Natural killer cell (primary cell): ENCODE results near the gene MTF2. TPM values are rescaled to one million over a fixed set of nuclear protein-coding genes. Genes with fewer than 3 reads are reported as not detected.

Experiments
- ATAC-seq, 3 donors: fragments of 150-1000 bp in 2 of 3; fragments of 200-7000 bp in 1 of 3; cut with Tn5 transposase; 1 replicate in 1 of 3; 2 replicates in 2 of 3; pipeline ENCODE4 v1.10.0; 2021; ENCODE audit warnings: mild to moderate bottlenecking in 2 of 3, moderate library complexity in 2 of 3
- DNase-seq, 2 donors: peaks; one replicate each; pipeline versions ENCODE4 v3.0.0 to v3.0.0-alpha.2; 2013 to 2021; ENCODE audit warnings: mixed read lengths in 1 of 2
- H3K27ac ChIP-seq: one replicate; pipeline ENCODE4 v1.5.1; 2013; ENCODE audit warnings: mild to moderate bottlenecking, low read length
- H3K27me3 ChIP-seq: one replicate; pipeline ENCODE4 v1.6.1; 2013; ENCODE audit warnings: low read length; ENCODE audit not compliant: control insufficient read depth, insufficient read depth
- H3K36me3 ChIP-seq: one replicate; pipeline ENCODE4 v1.6.1; 2013; ENCODE audit warnings: low read length; ENCODE audit not compliant: control insufficient read depth, insufficient read depth
- H3K4me1 ChIP-seq: one replicate; pipeline ENCODE4 v1.6.1; 2013; ENCODE audit warnings: low read length; ENCODE audit not compliant: control insufficient read depth, insufficient read depth
- H3K4me3 ChIP-seq: one replicate; pipeline ENCODE4 v1.5.1; 2013; ENCODE audit warnings: low read length
- H3K9me3 ChIP-seq: one replicate; pipeline ENCODE4 v1.6.1; 2013; ENCODE audit warnings: low read length; ENCODE audit not compliant: control insufficient read depth, insufficient read depth
- H3K27ac Mint-ChIP-seq, 2 donors: one replicate each; pipeline ENCODE4 v1.8.0; 2022; ENCODE audit warnings: mild to moderate bottlenecking in 2 of 2, mixed read lengths in 2 of 2, moderate library complexity in 1 of 2
- H3K27me3 Mint-ChIP-seq, 2 donors: one replicate each; pipeline ENCODE4 v1.8.0; 2022; ENCODE audit warnings: low read depth in 2 of 2, mixed read lengths in 2 of 2
- H3K36me3 Mint-ChIP-seq: one replicate; pipeline ENCODE4 v1.8.0; 2022; ENCODE audit warnings: mixed read lengths
- H3K4me1 Mint-ChIP-seq, 2 donors: one replicate each; pipeline ENCODE4 v1.8.0; 2022; ENCODE audit warnings: mixed read lengths in 2 of 2
- H3K4me3 Mint-ChIP-seq: one replicate; pipeline ENCODE4 v1.8.0; 2022; ENCODE audit warnings: mild to moderate bottlenecking, moderate library complexity, mixed read lengths
- H3K9me3 Mint-ChIP-seq, 2 donors: one replicate each; pipeline ENCODE4 v1.8.0; 2022; ENCODE audit warnings: mixed read lengths in 2 of 2
- CTCF ChIP-seq: fragments of 200-600 bp; IDR thresholded peaks from one replicate; pipeline ENCODE4 v1.8.0; 2022; ENCODE audit warnings: antibody characterized with exemption
- whole genome bisulfite sequencing: methylation state at CpG from one replicate; pipeline ENCODE4 v1.1.7; 2013; ENCODE audit warnings: missing lambda C conversion rate; ENCODE audit not compliant: insufficient coverage; 5-methylcytosine and 5-hydroxymethylcytosine counted together
- intact Hi-C: fragments of 100-400 bp; cut with micrococcal nuclease; formaldehyde crosslinking; loops from one replicate; pipeline ENCODE4 v1.14.2; 2022
- total RNA-seq, 4 donors: library from RNA; stranded (reverse); fragments of 120-200 nt in 1 of 4; gene quantifications; one replicate each; pipeline versions ENCODE4 v1.2.3 to v1.2.4, GENCODE V29; 2013 to 2022

The MTF2 gene
- total RNA-seq, 3 donors from 2014 or later (not counting 1 experiment from before 2014, with no cell fraction given) = 46.1 to 65.7 (median 47.8) TPM

GRCh38 chr1:93111065-93111464 is 32.0 kb downstream of the MTF2 start:
- no peak for DNase-seq
- Histone ChIP-seq H3K27me3 (no peaks in the 10 kb centered on the region), H3K4me1 (no peaks in the 10 kb centered on the region), H3K36me3 (peaks cover 23% of the 10 kb centered on the region), H3K9me3 (peaks cover 4% of the 10 kb centered on the region), H3K27ac (no peak overlapping the region), H3K4me3 (no peak overlapping the region)
- no peak overlapping the region for H3K27ac Mint-ChIP-seq
- no peak overlapping the region for H3K4me3 Mint-ChIP-seq
- peaks cover 0 to 3% of the 10 kb centered on the region in 2 donors for H3K9me3 Mint-ChIP-seq
- intact Hi-C loops = no loop called here
- H3K36me3 Mint-ChIP-seq = peaks cover 13% of the 10 kb centered on the region
- whole genome bisulfite sequencing = 50% methylated on average over 1 of the region's 1 CpG
- no peak for TF ChIP-seq CTCF
- H3K27me3 Mint-ChIP-seq = no peaks in the 10 kb centered on the region
- no peak for ATAC-seq
- H3K4me1 Mint-ChIP-seq = peaks cover 34 to 36% of the 10 kb centered on the region in 2 donors

- no peak for TF ChIP-seq CTCF
- no peak overlapping the region for H3K27ac ChIP-seq
- H3K4me1 Mint-ChIP-seq = peaks cover 34 to 36% of the 10 kb centered on the region in 2 donors
- peaks cover 0 to 3% of the 10 kb centered on the region in 2 donors for H3K9me3 Mint-ChIP-seq
- ATAC-seq (no peak), DNase-seq (no peak)
- H3K4me3 Mint-ChIP-seq = no peak overlapping the region
- peaks cover 4% of the 10 kb centered on the region for H3K9me3 ChIP-seq
- H3K4me3 ChIP-seq = no peak overlapping the region
- H3K4me1 ChIP-seq = no peaks in the 10 kb centered on the region
- intact Hi-C loops = no loop called here
- H3K27me3 Mint-ChIP-seq = no peaks in the 10 kb centered on the region
- peaks cover 13% of the 10 kb centered on the region for H3K36me3 Mint-ChIP-seq
- H3K36me3 ChIP-seq = peaks cover 27% of the 10 kb centered on the region
- H3K27me3 ChIP-seq = no peaks in the 10 kb centered on the region
- peak overlapping the region; percentile 3 to 10 for H3K27ac Mint-ChIP-seq
These were observed 32.5 kb downstream of the MTF2 start for GRCh38 chr1:93111561-93111960.

GRCh38 chr1:93113127-93113526 is 34.0 kb downstream of the MTF2 start:
- H3K27me3 Mint-ChIP-seq = no peaks in the 10 kb centered on the region
- peaks cover 0 to 3% of the 10 kb centered on the region in 2 donors for H3K9me3 Mint-ChIP-seq
- DNase-seq (no peak), ATAC-seq (no peak)
- 100% methylated on average over 2 of the region's 3 CpGs for WGBS
- H3K27me3 ChIP-seq = no peaks in the 10 kb centered on the region
- no peak for TF ChIP-seq CTCF
- intact Hi-C loops = no loop called here
- no peak overlapping the region for H3K27ac ChIP-seq
- H3K4me1 ChIP-seq = no peaks in the 10 kb centered on the region
- peaks cover 31 to 33% of the 10 kb centered on the region in 2 donors for H3K4me1 Mint-ChIP-seq
- H3K36me3 ChIP-seq = peaks cover 37% of the 10 kb centered on the region
- peaks cover 13% of the 10 kb centered on the region for H3K36me3 Mint-ChIP-seq
- H3K9me3 ChIP-seq = no peaks in the 10 kb centered on the region
- H3K4me3 ChIP-seq = no peak overlapping the region
- no peak overlapping the region for H3K4me3 Mint-ChIP-seq
- H3K27ac Mint-ChIP-seq = no peak overlapping the region

GRCh38 chr1:93114391-93114790 is 35.3 kb downstream of the MTF2 start:
- no peak overlapping the region for H3K4me3 ChIP-seq
- Mint-ChIP-seq H3K27ac (no peak overlapping the region), H3K36me3 (peaks cover 7% of the 10 kb centered on the region), H3K27me3 (no peaks in the 10 kb centered on the region), H3K4me1 (peaks cover 23 to 24% of the 10 kb centered on the region in 2 donors), H3K9me3 (no peaks in the 10 kb centered on the region), H3K4me3 (no peak overlapping the region)
- H3K27me3 ChIP-seq = no peaks in the 10 kb centered on the region
- H3K36me3 ChIP-seq = peaks cover 49% of the 10 kb centered on the region
- intact Hi-C loops = no loop called here
- H3K9me3 ChIP-seq = no peaks in the 10 kb centered on the region
- no peak overlapping the region for H3K27ac ChIP-seq
- WGBS = 97% methylated on average over 2 of the region's 2 CpGs
- ATAC-seq (no peak), DNase-seq (no peak)
- no peak for TF ChIP-seq CTCF
- no peaks in the 10 kb centered on the region for H3K4me1 ChIP-seq
